IPS-20b (cell line): ENCODE measurements around the gene NDUFAF2.
A peak's percentile ranks its signal among the peaks of the same experiment; 100 is the strongest.

Experiments
- H3K27ac ChIP-seq: one replicate; pipeline ENCODE4 v1.5.1; 2013; ENCODE audit warnings: low read length
- H3K27me3 ChIP-seq: 2 replicates; pipeline ENCODE4 v1.6.1; 2013; ENCODE audit warnings: mild to moderate bottlenecking, low read length, inconsistent platforms; ENCODE audit not compliant: insufficient read depth
- H3K36me3 ChIP-seq: 2 replicates; pipeline ENCODE4 v1.6.1; 2013; ENCODE audit warnings: low read depth, mild to moderate bottlenecking, inconsistent platforms, low read length, moderate library complexity; ENCODE audit not compliant: insufficient read depth
- H3K4me1 ChIP-seq: 2 replicates; pipeline ENCODE4 v1.6.1; 2013; ENCODE audit warnings: mild to moderate bottlenecking, control low read depth, inconsistent platforms, low read length, moderate library complexity; ENCODE audit not compliant: insufficient read depth
- H3K4me3 ChIP-seq: 2 replicates; pipeline ENCODE4 v1.5.1; 2013; ENCODE audit warnings: mild to moderate bottlenecking, low read length, inconsistent platforms
- H3K9ac ChIP-seq: 2 replicates; pipeline ENCODE4 v1.6.1; 2013; ENCODE audit warnings: low read depth, mild to moderate bottlenecking, inconsistent platforms, low read length, moderate library complexity
- H3K9me3 ChIP-seq: 2 replicates; pipeline ENCODE4 v1.6.1; 2013; ENCODE audit warnings: mild to moderate bottlenecking, low read depth, low read length, inconsistent platforms; ENCODE audit not compliant: insufficient read depth

NDUFAF2 gene

GRCh38 chr5:60944904-60945812, at the start of gene NDUFAF2, which contains the start of gene ERCC8:
Gene NDUFAF2, plus strand, starts transcription at chr5:60945205. Its CDS starts 51 bp downstream, at chr5:60945256.
Gene ERCC8, minus strand, starts transcription at chr5:60945070. Its CDS starts 62 bp downstream, at chr5:60945008.
- H3K9ac ChIP-seq, result peak within 1 kb of the TSS; percentile 88
- peaks cover 14% of the 10 kb centered on the region for H3K27me3 ChIP-seq
- H3K4me1 ChIP-seq, result no peaks in the 10 kb centered on the region
- no peak within 1 kb of the TSS for H3K27ac ChIP-seq
- H3K36me3 ChIP-seq, result peaks cover 6% of the 10 kb centered on the region; the same call in 1 of the 2 replicates
- H3K9me3 ChIP-seq, result no peaks in the 10 kb centered on the region
- H3K4me3 ChIP-seq, result peak within 1 kb of the TSS; percentile 99

- H3K4me1 ChIP-seq, result peaks cover 1% of the 10 kb centered on the region; the same call in 1 of the 2 replicates
- H3K27ac ChIP-seq, result no peak overlapping the region
- H3K27me3 ChIP-seq, result no peaks in the 10 kb centered on the region
- peaks cover 43% of the 10 kb centered on the region for H3K36me3 ChIP-seq
- H3K9me3 ChIP-seq, result no peaks in the 10 kb centered on the region
- H3K9ac ChIP-seq, result no peak overlapping the region
- H3K4me3 ChIP-seq, result no peak overlapping the region
Measured at GRCh38 chr5:60896991-60897390, 48.0 kb upstream of the NDUFAF2 start.

- no peak overlapping the region for H3K9ac ChIP-seq
- no peaks in the 10 kb centered on the region for H3K27me3 ChIP-seq
- H3K36me3 ChIP-seq, result peaks cover 18% of the 10 kb centered on the region; the same call in 1 of the 2 replicates
- no peak overlapping the region for H3K27ac ChIP-seq
- no peak overlapping the region for H3K4me3 ChIP-seq
- no peaks in the 10 kb centered on the region for H3K9me3 ChIP-seq
- no peaks in the 10 kb centered on the region for H3K4me1 ChIP-seq
Measured at GRCh38 chr5:60903356-60903755, 41.6 kb upstream of the NDUFAF2 start.

- peaks cover 44% of the 10 kb centered on the region for H3K36me3 ChIP-seq
- H3K27me3 ChIP-seq, result no peaks in the 10 kb centered on the region
- H3K4me3 ChIP-seq, result no peak overlapping the region
- no peak overlapping the region for H3K27ac ChIP-seq
- no peaks in the 10 kb centered on the region for H3K9me3 ChIP-seq
- H3K9ac ChIP-seq, result no peak overlapping the region
- no peaks in the 10 kb centered on the region for H3K4me1 ChIP-seq
Measured at GRCh38 chr5:60916646-60917045, 28.4 kb upstream of the NDUFAF2 start.

GRCh38 chr5:60918466-60918865, 26.5 kb upstream of the NDUFAF2 start:
- Histone ChIP-seq H3K4me3 (no peak overlapping the region), H3K36me3 (peaks cover 46% of the 10 kb centered on the region), H3K9me3 (no peaks in the 10 kb centered on the region), H3K4me1 (no peaks in the 10 kb centered on the region), H3K27me3 (no peaks in the 10 kb centered on the region), H3K9ac (no peak overlapping the region), H3K27ac (no peak overlapping the region)

- Histone ChIP-seq H3K36me3 (peaks cover 27% of the 10 kb centered on the region), H3K9me3 (no peaks in the 10 kb centered on the region), H3K27me3 (no peaks in the 10 kb centered on the region), H3K4me3 (no peak overlapping the region), H3K9ac (no peak overlapping the region), H3K27ac (no peak overlapping the region), H3K4me1 (no peaks in the 10 kb centered on the region)
Measured at GRCh38 chr5:60927450-60927849, 17.6 kb upstream of the NDUFAF2 start.

- H3K27me3 ChIP-seq, result no peaks in the 10 kb centered on the region
- H3K4me3 ChIP-seq, result no peak overlapping the region
- H3K27ac ChIP-seq, result no peak overlapping the region
- peaks cover 27% of the 10 kb centered on the region for H3K36me3 ChIP-seq
- H3K9ac ChIP-seq, result no peak overlapping the region
- H3K9me3 ChIP-seq, result no peaks in the 10 kb centered on the region
- H3K4me1 ChIP-seq, result no peaks in the 10 kb centered on the region
Measured at GRCh38 chr5:60929024-60929423, 16.0 kb upstream of the NDUFAF2 start.

GRCh38 chr5:60943624-60944023, 1.4 kb upstream of the NDUFAF2 start:
- Histone ChIP-seq H3K4me1 (no peaks in the 10 kb centered on the region), H3K27me3 (peaks cover 14% of the 10 kb centered on the region), H3K9me3 (no peaks in the 10 kb centered on the region), H3K9ac (no peak overlapping the region), H3K4me3 (peak overlapping the region; percentile 99), H3K36me3 (peaks cover 6% of the 10 kb centered on the region; the same call in 1 of the 2 replicates), H3K27ac (no peak overlapping the region)

GRCh38 chr5:60945813-60946187, 795 bp downstream of the NDUFAF2 start:
- H3K9ac ChIP-seq, result peak overlapping the region; percentile 88
- no peaks in the 10 kb centered on the region for H3K4me1 ChIP-seq
- H3K9me3 ChIP-seq, result no peaks in the 10 kb centered on the region
- H3K27ac ChIP-seq, result no peak overlapping the region
- peaks cover 14% of the 10 kb centered on the region for H3K27me3 ChIP-seq
- peaks cover under 1% of the 10 kb centered on the region; the same call in 1 of the 2 replicates for H3K36me3 ChIP-seq
- H3K4me3 ChIP-seq, result peak overlapping the region; percentile 99

- H3K27me3 ChIP-seq, result peaks cover 14% of the 10 kb centered on the region
- H3K9ac ChIP-seq, result no peak overlapping the region
- H3K4me3 ChIP-seq, result no peak overlapping the region
- H3K4me1 ChIP-seq, result no peaks in the 10 kb centered on the region
- no peaks in the 10 kb centered on the region for H3K9me3 ChIP-seq
- no peak overlapping the region for H3K27ac ChIP-seq
- H3K36me3 ChIP-seq, result no peaks in the 10 kb centered on the region
Measured at GRCh38 chr5:60948738-60949137, 3.7 kb downstream of the NDUFAF2 start.

GRCh38 chr5:60955239-60955638, 10.2 kb downstream of the NDUFAF2 start:
- no peaks in the 10 kb centered on the region for H3K27me3 ChIP-seq
- H3K36me3 ChIP-seq, result no peaks in the 10 kb centered on the region
- H3K4me3 ChIP-seq, result no peak overlapping the region
- no peak overlapping the region for H3K9ac ChIP-seq
- H3K27ac ChIP-seq, result no peak overlapping the region
- H3K9me3 ChIP-seq, result 0 out of 2 replicates have a peak, but pooled peaks cover 4% of the 10 kb centered on the region
- H3K4me1 ChIP-seq, result no peaks in the 10 kb centered on the region

GRCh38 chr5:60958088-60958487, 13.1 kb downstream of the NDUFAF2 start:
- Histone ChIP-seq H3K9ac (no peak overlapping the region; the same call in 1 of the 2 replicates), H3K4me1 (no peaks in the 10 kb centered on the region), H3K27ac (no peak overlapping the region), H3K9me3 (0 out of 2 replicates have a peak, but pooled peaks cover 4% of the 10 kb centered on the region), H3K27me3 (no peaks in the 10 kb centered on the region), H3K36me3 (no peaks in the 10 kb centered on the region), H3K4me3 (no peak overlapping the region)
